ENCODE data around the gene MAP4K1. TPM values are rescaled to one million over a fixed set of nuclear protein-coding genes. Genes with fewer than 3 reads are reported as not detected.
"Not testable (repeated sequence)": the region's sequence is repeated elsewhere in the genome, so short reads cannot be mapped to it uniquely, and the experiment has no call there.

The MAP4K1 gene
- total RNA-seq, 2 donors from 2014 or later: 12.3 to 17.8 TPM

DNA sequence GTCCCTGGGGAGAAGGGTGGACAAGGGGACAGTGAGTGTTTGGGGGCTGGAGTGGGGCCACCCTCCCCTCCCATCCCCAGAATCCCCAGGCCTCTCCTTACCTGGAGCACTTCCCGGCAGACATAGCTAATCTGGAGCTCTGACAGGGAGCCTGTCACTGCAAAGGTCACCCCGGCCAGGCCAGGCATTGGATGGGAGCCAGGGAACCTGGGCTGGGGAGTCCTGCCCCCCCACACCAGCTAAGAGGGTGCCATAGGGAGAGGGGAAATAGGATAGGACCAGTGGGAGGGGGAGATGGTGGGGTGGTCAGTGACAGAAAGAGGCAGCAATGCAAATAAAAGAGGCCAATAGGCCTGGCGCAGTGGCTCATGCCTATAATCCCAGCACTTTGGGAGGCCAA is 3.5 kb downstream of the MAP4K1 start:
- Histone ChIP-seq H3K9ac (ENCODE audit: extremely low read depth, low read length, poor library complexity, severe bottlenecking) (no peak overlapping the region), H3K36me3 (ENCODE audit: control insufficient read depth, insufficient read depth, low read length) (no peaks in the 10 kb centered on the region), H3K27ac (ENCODE audit: low read depth, low read length) (no peak overlapping the region), H3K4me1 (ENCODE audit: control insufficient read depth, insufficient read depth, low read length) (no peaks in the 10 kb centered on the region), H3K9me3 (ENCODE audit: control insufficient read depth, low read length) (no peaks in the 10 kb centered on the region), H3K27me3 (ENCODE audit: control insufficient read depth, insufficient read depth, low read length, poor library complexity, severe bottlenecking) (no peaks in the 10 kb centered on the region), H3K4me3 (ENCODE audit: low read length) (no peak overlapping the region)
- H3K36me3 Mint-ChIP-seq (ENCODE audit: low read depth): no peaks in the 10 kb centered on the region
- 87 to 90% methylated on average over 2 to 3 of the region's 3 CpGs for WGBS, 2 experiments (ENCODE audit: insufficient coverage in 1 of 2, insufficient read length in 1 of 2)
- TF ChIP-seq CTCF (conservative IDR thresholded peaks at IDR 0.05): no peak
- peaks cover 12% of the 10 kb centered on the region for H3K4me1 Mint-ChIP-seq
- H3K9me3 Mint-ChIP-seq: no peaks in the 10 kb centered on the region
- DNase-seq: no peak
- H3K4me3 Mint-ChIP-seq: no peak overlapping the region
- no peaks in the 10 kb centered on the region for H3K27me3 Mint-ChIP-seq (ENCODE audit: insufficient read depth)
- no peak overlapping the region for H3K27ac Mint-ChIP-seq

DNA sequence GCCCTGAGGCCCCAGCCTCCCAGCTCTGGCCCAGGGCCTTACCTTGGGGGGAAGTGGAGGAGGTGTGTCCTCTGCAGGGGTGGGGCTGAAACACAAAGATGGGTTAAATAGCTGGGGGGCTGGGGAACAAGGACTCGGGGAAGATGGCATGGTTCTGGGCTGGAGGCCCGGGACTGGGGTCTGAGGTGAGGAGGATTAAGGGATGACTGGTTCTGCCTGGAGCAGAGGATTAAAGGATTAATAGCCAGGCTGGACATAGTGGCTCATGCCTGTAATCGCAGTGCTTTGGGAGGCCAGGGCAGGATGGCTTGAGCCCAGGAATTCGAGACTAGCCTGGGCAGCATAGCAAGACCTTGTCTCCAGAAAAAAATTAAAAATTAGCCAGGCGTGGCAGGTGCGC is 11.6 kb downstream of the MAP4K1 start:
- H3K9me3 Mint-ChIP-seq: no peaks in the 10 kb centered on the region
- no peak overlapping the region for H3K9ac ChIP-seq (ENCODE audit: extremely low read depth, low read length, poor library complexity, severe bottlenecking)
- no peaks in the 10 kb centered on the region for H3K4me1 Mint-ChIP-seq
- no peaks in the 10 kb centered on the region for H3K36me3 Mint-ChIP-seq (ENCODE audit: low read depth)
- no peaks in the 10 kb centered on the region for H3K4me1 ChIP-seq (ENCODE audit: control insufficient read depth, insufficient read depth, low read length)
- no peak overlapping the region for H3K27ac ChIP-seq (ENCODE audit: low read depth, low read length)
- H3K27me3 Mint-ChIP-seq (ENCODE audit: insufficient read depth): no peaks in the 10 kb centered on the region
- TF ChIP-seq CTCF (conservative IDR thresholded peaks at IDR 0.05): no peak
- no peaks in the 10 kb centered on the region for H3K36me3 ChIP-seq (ENCODE audit: control insufficient read depth, insufficient read depth, low read length)
- H3K27me3 ChIP-seq (ENCODE audit: control insufficient read depth, insufficient read depth, low read length, poor library complexity, severe bottlenecking): no peaks in the 10 kb centered on the region
- no peak overlapping the region for H3K4me3 Mint-ChIP-seq
- 88 to 93% methylated on average over 5 to 6 of the region's 6 CpGs for WGBS, 2 experiments (ENCODE audit: insufficient coverage in 1 of 2, insufficient read length in 1 of 2)
- DNase-seq: no peak
- no peaks in the 10 kb centered on the region for H3K9me3 ChIP-seq (ENCODE audit: control insufficient read depth, low read length)
- H3K4me3 ChIP-seq (ENCODE audit: low read length): no peak overlapping the region
- H3K27ac Mint-ChIP-seq: no peak overlapping the region

DNA sequence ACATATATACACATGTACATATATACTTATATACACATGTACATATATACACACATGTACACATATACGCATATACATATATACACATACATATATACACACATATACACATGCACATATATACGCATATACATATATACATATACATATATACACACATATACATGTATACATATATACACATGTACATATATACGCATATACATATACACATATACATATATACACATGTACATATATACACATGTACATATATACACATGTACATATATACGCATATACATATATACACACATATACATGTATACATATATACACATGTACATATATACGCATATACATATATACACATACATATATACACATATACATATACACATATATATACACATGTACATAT is 14.9 kb downstream of the MAP4K1 start:
- H3K36me3 ChIP-seq (ENCODE audit: control insufficient read depth, insufficient read depth, low read length); H3K9me3 ChIP-seq (ENCODE audit: control insufficient read depth, low read length); H3K9me3 Mint-ChIP-seq; H3K27ac ChIP-seq (ENCODE audit: low read depth, low read length); H3K27ac Mint-ChIP-seq; H3K27me3 ChIP-seq (ENCODE audit: control insufficient read depth, insufficient read depth, low read length, poor library complexity, severe bottlenecking); H3K4me1 Mint-ChIP-seq; H3K36me3 Mint-ChIP-seq (ENCODE audit: low read depth); H3K4me3 Mint-ChIP-seq; H3K4me1 ChIP-seq (ENCODE audit: control insufficient read depth, insufficient read depth, low read length); H3K9ac ChIP-seq (ENCODE audit: extremely low read depth, low read length, poor library complexity, severe bottlenecking); DNase-seq; H3K27me3 Mint-ChIP-seq (ENCODE audit: insufficient read depth); H3K4me3 ChIP-seq (ENCODE audit: low read length): not testable (repeated sequence)
- WGBS, 2 experiments (ENCODE audit: insufficient coverage in 1 of 2, insufficient read length in 1 of 2): 85 to 93% methylated on average over 2 to 3 of the region's 5 CpGs

GRCh38 chr19:38599722-38600121 is 18.0 kb downstream of the MAP4K1 start:
- H3K9ac ChIP-seq (ENCODE audit: extremely low read depth, low read length, poor library complexity, severe bottlenecking): no peak overlapping the region
- DNase-seq: no peak
- no peaks in the 10 kb centered on the region for H3K9me3 ChIP-seq (ENCODE audit: control insufficient read depth, low read length)
- H3K36me3 Mint-ChIP-seq (ENCODE audit: low read depth): no peaks in the 10 kb centered on the region
- no peak overlapping the region for H3K4me3 ChIP-seq (ENCODE audit: low read length)
- H3K4me3 Mint-ChIP-seq: no peak overlapping the region
- H3K4me1 Mint-ChIP-seq: no peaks in the 10 kb centered on the region
- 92 to 100% methylated on average over 3 to 11 of the region's 11 CpGs for WGBS, 2 experiments (ENCODE audit: insufficient coverage in 1 of 2, insufficient read length in 1 of 2)
- H3K4me1 ChIP-seq (ENCODE audit: control insufficient read depth, insufficient read depth, low read length): no peaks in the 10 kb centered on the region
- no peak overlapping the region for H3K27ac Mint-ChIP-seq
- H3K36me3 ChIP-seq (ENCODE audit: control insufficient read depth, insufficient read depth, low read length): no peaks in the 10 kb centered on the region
- no peak overlapping the region for H3K27ac ChIP-seq (ENCODE audit: low read depth, low read length)
- H3K9me3 Mint-ChIP-seq: no peaks in the 10 kb centered on the region
- H3K27me3 Mint-ChIP-seq (ENCODE audit: insufficient read depth): peaks cover 2% of the 10 kb centered on the region
- TF ChIP-seq CTCF (conservative IDR thresholded peaks at IDR 0.05): no peak
- H3K27me3 ChIP-seq (ENCODE audit: control insufficient read depth, insufficient read depth, low read length, poor library complexity, severe bottlenecking): no peaks in the 10 kb centered on the region
